B cell (primary cell): ENCODE data around the gene TTC23L. TPM values are rescaled to one million over a fixed set of nuclear protein-coding genes. Genes with fewer than 3 reads are reported as not detected.

Source experiments
- ATAC-seq: fragments of 200-7000 bp; cut with Tn5 transposase; one replicate; pipeline ENCODE4 v1.10.0; 2021; ENCODE audit warnings: low read depth, mild to moderate bottlenecking, moderate number of reproducible peaks, moderate library complexity
- CTCF ChIA-PET: fragments of 350-600 bp; sonication (Branson Sonifier 250); formaldehyde crosslinking; loops from one replicate; lab custom pipeline; 2021; ENCODE audit warnings: antibody characterized with exemption, inconsistent platforms; lab: Charles Lee
- POLR2A ChIA-PET: fragments of 350-600 bp; sonication (Branson Sonifier 250); formaldehyde crosslinking; loops from one replicate; lab custom pipeline; 2021; ENCODE audit warnings: antibody characterized with exemption; lab: Charles Lee
- DNase-seq: peaks from one replicate; pipeline ENCODE4 v3.0.0; 2013
- H2AFZ ChIP-seq: 2 replicates; pipeline ENCODE4 v1.6.1; 2012; ENCODE audit warnings: mild to moderate bottlenecking, low read depth, low read length; ENCODE audit not compliant: insufficient read depth, poor library complexity, severe bottlenecking
- H3K27ac ChIP-seq, 2 donors: 1 replicate in 1 of 2; 2 replicates in 1 of 2; pipeline ENCODE4 v1.5.1; 2012 to 2013; ENCODE audit warnings: low read length in 2 of 2, mild to moderate bottlenecking in 2 of 2, moderate library complexity in 1 of 2
- H3K27me3 ChIP-seq, 4 experiments: fragments of 200-600 bp in 1 of 4; sonication (generic) in 1 of 4; replicated peaks in 1 of 4; 1 replicate in 2 of 4; 2 replicates in 2 of 4; pipeline versions ENCODE4 v1.6.1 to v1.7.0; 2013 to 2016; ENCODE audit warnings: low read length in 3 of 4, mild to moderate bottlenecking in 2 of 4, mixed read lengths in 1 of 4, moderate library complexity in 1 of 4; ENCODE audit not compliant: insufficient read depth in 4 of 4, control insufficient read depth in 3 of 4; ENCODE audit errors: control extremely low read depth in 1 of 4
- H3K36me3 ChIP-seq, 2 experiments: replicated peaks in 1 of 2; 1 replicate in 1 of 2; 2 replicates in 1 of 2; pipeline versions ENCODE4 v1.6.1 to v1.7.1; 2013; ENCODE audit warnings: low read length in 1 of 2; ENCODE audit not compliant: insufficient read depth in 2 of 2, control insufficient read depth in 1 of 2; ENCODE audit errors: control extremely low read depth in 1 of 2, extremely low read depth in 1 of 2
- H3K4me1 ChIP-seq, 2 donors: fragments of 200-600 bp in 1 of 2; sonication (generic) in 1 of 2; 1 replicate in 1 of 2; 2 replicates in 1 of 2; pipeline versions ENCODE4 v1.5.1 to v1.6.1; 2013 to 2017; ENCODE audit warnings: low read length in 2 of 2; ENCODE audit not compliant: control insufficient read depth in 2 of 2, insufficient read depth in 2 of 2
- H3K4me2 ChIP-seq: replicated peaks from 2 replicates; pipeline ENCODE3; 2012; ENCODE audit warnings: mild to moderate bottlenecking, low read depth, low read length; ENCODE audit not compliant: poor library complexity, severe bottlenecking
- H3K4me3 ChIP-seq, 5 experiments: fragments of 200-600 bp in 1 of 5; sonication (generic) in 1 of 5; 1 replicate in 3 of 5; 2 replicates in 2 of 5; pipeline versions ENCODE4 v1.5.1 to v1.7.0; 2011 to 2016; ENCODE audit warnings: low read length in 4 of 5, mild to moderate bottlenecking in 4 of 5, low read depth in 2 of 5, control low read depth in 1 of 5, moderate library complexity in 1 of 5; ENCODE audit not compliant: insufficient read depth in 1 of 5; ENCODE audit errors: control extremely low read depth in 1 of 5, extremely low read depth in 1 of 5
- H3K79me2 ChIP-seq: fragments of 200-600 bp; sonication (generic); one replicate; pipeline ENCODE4 v1.6.0; 2016; ENCODE audit warnings: low read length; ENCODE audit not compliant: control insufficient read depth, insufficient read depth
- H3K9ac ChIP-seq: fragments of 200-600 bp; sonication (generic); 2 replicates; pipeline ENCODE4 v1.6.1; 2017; ENCODE audit warnings: mild to moderate bottlenecking, low read length, moderate library complexity
- H3K9me3 ChIP-seq, 3 donors: one replicate each; pipeline versions ENCODE4 v1.6.1 to v1.7.1; 2013; ENCODE audit warnings: low read length in 2 of 3; ENCODE audit not compliant: control insufficient read depth in 2 of 3, insufficient read depth in 1 of 3; ENCODE audit errors: control extremely low read depth in 1 of 3
- H4K20me1 ChIP-seq: 2 replicates; pipeline ENCODE4 v1.6.0; 2012; ENCODE audit warnings: mild to moderate bottlenecking, low read length; ENCODE audit not compliant: insufficient read depth, control insufficient read depth, poor library complexity, severe bottlenecking
- H3K27ac Mint-ChIP-seq: one replicate; pipeline ENCODE4 v1.8.0; 2021; ENCODE audit warnings: mixed read lengths
- H3K27me3 Mint-ChIP-seq: one replicate; pipeline ENCODE4 v1.8.0; 2021; ENCODE audit warnings: mixed read lengths
- H3K4me1 Mint-ChIP-seq: one replicate; pipeline ENCODE4 v1.8.0; 2021; ENCODE audit warnings: mixed read lengths
- H3K4me3 Mint-ChIP-seq: one replicate; pipeline ENCODE4 v1.8.0; 2021; ENCODE audit warnings: mixed read lengths
- H3K9me3 Mint-ChIP-seq: one replicate; pipeline ENCODE4 v1.8.0; 2022; ENCODE audit warnings: mixed read lengths; ENCODE audit not compliant: insufficient read depth
- CTCF ChIP-seq: fragments of 200-600 bp; IDR thresholded peaks from one replicate; pipeline ENCODE4 v1.8.0; 2022; ENCODE audit warnings: antibody characterized with exemption, mild to moderate bottlenecking
- EZH2 ChIP-seq: IDR thresholded peaks from 2 replicates; pipeline ENCODE4 v1.6.1; 2012; ENCODE audit warnings: borderline replicate concordance, low read depth, mild to moderate bottlenecking, moderate library complexity, low read length; ENCODE audit not compliant: insufficient read depth, poor library complexity, severe bottlenecking
- WGBS: methylation state at CpG from one replicate; pipeline ENCODE4 v1.1.5; 2013; ENCODE audit warnings: missing lambda C conversion rate; ENCODE audit not compliant: insufficient coverage; 5-methylcytosine and 5-hydroxymethylcytosine counted together
- intact Hi-C: fragments of 100-400 bp; cut with micrococcal nuclease; formaldehyde crosslinking; loops from one replicate; pipeline ENCODE4 v1.10.0; 2022
- polyA plus RNA-seq: library from polyadenylated mRNA; depleted of rRNA; stranded (reverse); fragments of >200 nt; gene quantifications from 2 replicates; pipeline ENCODE4 v1.2.3, GENCODE V29; 2012
- total RNA-seq, 2 donors: library from RNA; stranded (reverse); fragments of 120-200 nt in 1 of 2; gene quantifications; 1 replicate in 1 of 2; 2 replicates in 1 of 2; pipeline versions ENCODE4 v1.2.3 to v1.2.4, GENCODE V29; 2013 to 2022

The TTC23L gene
- total and polyA plus RNA-seq, 2 donors (not counting 1 experiment from before 2014, with no cell fraction given), result 0.03 to 0.15 TPM

- intact Hi-C loops, result no loop called here
- CTCF ChIA-PET, result interaction anchor here (0.7 kb wide), 1 partner anchor 22 kb away, joined by 3 read pairs; no protein-coding TSS in a partner anchor
- peaks cover 8% of the 10 kb centered on the region for H3K4me1 Mint-ChIP-seq
Measured at GRCh38 chr5:34833090-34833489, 5.9 kb upstream of the TTC23L start.

More at GRCh38 chr5:34833090-34833489, 5.9 kb upstream of the TTC23L start:
- H3K9me3 ChIP-seq, result no peaks in the 10 kb centered on the region
- no peak overlapping the region for H3K27ac ChIP-seq
- peaks cover 1% of the 10 kb centered on the region for H3K27me3 Mint-ChIP-seq
- H3K27ac Mint-ChIP-seq, result no peak overlapping the region
- TF ChIP-seq CTCF (no peak), EZH2 (no peak)
- no peak for DNase-seq
- H4K20me1 ChIP-seq, result no peaks in the 10 kb centered on the region
- POLR2A ChIA-PET, result no interaction called here
- H3K27me3 ChIP-seq, result no peaks in the 10 kb centered on the region
- H3K4me3 ChIP-seq, result no peak overlapping the region
- peaks cover 0 to under 1% of the 10 kb centered on the region in 2 donors for H3K4me1 ChIP-seq
- no peak for ATAC-seq
- no peaks in the 10 kb centered on the region for H3K79me2 ChIP-seq
- H3K9me3 Mint-ChIP-seq, result no peaks in the 10 kb centered on the region
- no peaks in the 10 kb centered on the region for H3K36me3 ChIP-seq
- H2AFZ ChIP-seq, result no peak overlapping the region
- no peak overlapping the region for H3K9ac ChIP-seq
- no peak overlapping the region for H3K4me2 ChIP-seq
- WGBS, result no CpG with 5 or more reads among the region's 1 CpG
- no peak overlapping the region for H3K4me3 Mint-ChIP-seq
